GM19328 (cell line): ENCODE results near the gene WASHC4.
"Not testable (repeated sequence)": the region's sequence is repeated elsewhere in the genome, so short reads cannot be mapped to it uniquely, and the experiment has no call there.

ENCODE experiments used
- ATAC-seq: cut with Tn5 transposase; IDR thresholded peaks from one replicate; pipeline ENCODE4 v1.9.1; 2021; ENCODE audit warnings: mild to moderate bottlenecking, moderate library complexity; ENCODE audit not compliant: unreplicated experiment

WASHC4 gene

GRCh38 chr12:105089817-105090216 lies 17.7 kb upstream of the WASHC4 start:
- no peak for ATAC-seq

- ATAC-seq = no peak
These were observed 17.2 kb upstream of the WASHC4 start for GRCh38 chr12:105090361-105090760.

- no peak for ATAC-seq
These were observed 15.9 kb upstream of the WASHC4 start for GRCh38 chr12:105091476-105092206.

- ATAC-seq = no peak
These were observed 15.2 kb upstream of the WASHC4 start for GRCh38 chr12:105092336-105092735.

- not testable (repeated sequence) for ATAC-seq
These were observed 12.2 kb upstream of the WASHC4 start for GRCh38 chr12:105095338-105095737.

GRCh38 chr12:105099356-105099755 lies 8.2 kb upstream of the WASHC4 start:
- ATAC-seq = no peak

- no peak for ATAC-seq
These were observed 7.1 kb upstream of the WASHC4 start for GRCh38 chr12:105100207-105100985.

GRCh38 chr12:105100998-105101397 lies 6.5 kb upstream of the WASHC4 start:
- ATAC-seq = no peak

- ATAC-seq = no peak
These were observed 4.9 kb upstream of the WASHC4 start for GRCh38 chr12:105102673-105103072.

GRCh38 chr12:105104762-105105161 lies 2.8 kb upstream of the WASHC4 start:
- no peak for ATAC-seq

- no peak for ATAC-seq
These were observed 910 bp upstream of the WASHC4 start for GRCh38 chr12:105106621-105107020.

GRCh38 chr12:105107171-105107493 lies 399 bp upstream of the WASHC4 start:
- ATAC-seq = no peak

GRCh38 chr12:105109465-105110212 lies 2.1 kb downstream of the WASHC4 start:
- no peak for ATAC-seq

- no peak for ATAC-seq
These were observed 3.3 kb downstream of the WASHC4 start for GRCh38 chr12:105110851-105111250.

GRCh38 chr12:105113094-105113493 lies 5.6 kb downstream of the WASHC4 start:
- ATAC-seq = no peak

GRCh38 chr12:105116969-105117368 lies 9.4 kb downstream of the WASHC4 start:
- ATAC-seq = no peak

GRCh38 chr12:105120551-105120950 lies 13.0 kb downstream of the WASHC4 start:
- no peak for ATAC-seq

- ATAC-seq = no peak
These were observed 30.7 kb downstream of the WASHC4 start for GRCh38 chr12:105138248-105138647.

- ATAC-seq = no peak
These were observed 33.9 kb downstream of the WASHC4 start for GRCh38 chr12:105141320-105141922.

- ATAC-seq = no peak
These were observed 34.7 kb downstream of the WASHC4 start for GRCh38 chr12:105142259-105142658.

GRCh38 chr12:105156260-105156659 lies 48.7 kb downstream of the WASHC4 start:
- no peak for ATAC-seq
